Astrocyte (in vitro differentiated cells and primary cell): ENCODE results near the gene KCNH4. TPM values are rescaled to one million over a fixed set of nuclear protein-coding genes. Genes with fewer than 3 reads are reported as not detected.
"Not testable (repeated sequence)": the region's sequence is repeated elsewhere in the genome, so short reads cannot be mapped to it uniquely, and the experiment has no call there.

ENCODE experiments used
- DNase-seq: peaks from one replicate; pipeline ENCODE4 v3.0.0-alpha.2; 2010; ENCODE audit warnings: low read depth
- FAIRE-seq: peaks from 2 replicates; lab custom pipeline; 2011; peaks lifted over from hg19 to GRCh38; lab: Jason Lieb, UNC
- H2AFZ ChIP-seq: 2 replicates; pipeline ENCODE4 v1.6.0; 2012; ENCODE audit warnings: low read depth, low read length, inconsistent platforms
- H3K27ac ChIP-seq: 2 replicates; pipeline ENCODE4 v1.5.1; 2011; ENCODE audit warnings: low read depth, low read length, inconsistent platforms
- H3K27me3 ChIP-seq: 2 replicates; pipeline ENCODE4 v1.6.0; 2011; ENCODE audit warnings: low read length, inconsistent platforms; ENCODE audit not compliant: insufficient read depth
- H3K36me3 ChIP-seq: 2 replicates; pipeline ENCODE4 v1.5.1; 2011; ENCODE audit warnings: low read length, inconsistent platforms; ENCODE audit not compliant: insufficient read depth
- H3K4me1 ChIP-seq: 2 replicates; pipeline ENCODE4 v1.5.1; 2011; ENCODE audit warnings: low read length, inconsistent platforms; ENCODE audit not compliant: insufficient read depth
- H3K4me2 ChIP-seq: 2 replicates; pipeline ENCODE4 v1.6.0; 2012; ENCODE audit warnings: low read length, inconsistent platforms
- H3K4me3 ChIP-seq: 2 replicates; pipeline ENCODE4 v1.5.1; 2011; ENCODE audit warnings: low read depth, mild to moderate bottlenecking, low read length, inconsistent platforms; ENCODE audit not compliant: insufficient read depth
- H3K79me2 ChIP-seq: 2 replicates; pipeline ENCODE4 v1.6.0; 2012; ENCODE audit warnings: mild to moderate bottlenecking, low read length, inconsistent platforms; ENCODE audit not compliant: insufficient read depth
- H3K9ac ChIP-seq: 2 replicates; pipeline ENCODE4 v1.6.0; 2012; ENCODE audit warnings: mild to moderate bottlenecking, low read length, inconsistent platforms
- H3K9me3 ChIP-seq: 2 replicates; pipeline ENCODE4 v1.5.1; 2012; ENCODE audit warnings: low read depth, mild to moderate bottlenecking, low read length, inconsistent platforms; ENCODE audit not compliant: insufficient read depth
- H4K20me1 ChIP-seq: 2 replicates; pipeline ENCODE4 v1.6.0; 2012; ENCODE audit warnings: low read length, inconsistent platforms; ENCODE audit not compliant: insufficient read depth
- H3K27ac Mint-ChIP-seq: one replicate; pipeline ENCODE4 v1.8.0; 2021; ENCODE audit warnings: mild to moderate bottlenecking, mixed read lengths; ENCODE audit not compliant: unreplicated experiment
- H3K27me3 Mint-ChIP-seq: one replicate; pipeline ENCODE4 v1.8.0; 2021; ENCODE audit warnings: low read depth, mixed read lengths; ENCODE audit not compliant: unreplicated experiment
- H3K36me3 Mint-ChIP-seq: one replicate; pipeline ENCODE4 v1.8.0; 2021; ENCODE audit warnings: low read depth, mixed read lengths; ENCODE audit not compliant: unreplicated experiment
- H3K4me1 Mint-ChIP-seq: one replicate; pipeline ENCODE4 v1.8.0; 2021; ENCODE audit warnings: low read depth, mixed read lengths; ENCODE audit not compliant: unreplicated experiment
- H3K4me3 Mint-ChIP-seq: one replicate; pipeline ENCODE4 v1.8.0; 2021; ENCODE audit warnings: mild to moderate bottlenecking, moderate library complexity, mixed read lengths; ENCODE audit not compliant: unreplicated experiment
- H3K9me3 Mint-ChIP-seq: one replicate; pipeline ENCODE4 v1.8.0; 2021; ENCODE audit warnings: mild to moderate bottlenecking, mixed read lengths; ENCODE audit not compliant: unreplicated experiment
- EZH2 ChIP-seq: IDR thresholded peaks from 2 replicates; pipeline ENCODE4 v1.6.1; 2012; ENCODE audit warnings: mild to moderate bottlenecking, low read length, inconsistent platforms; ENCODE audit not compliant: insufficient read depth
- total RNA-seq: library from RNA; stranded (reverse); gene quantifications from 2 replicates; pipeline ENCODE4 v1.2.1, GENCODE V29; 2021
- TF ChIP-seq, protein P1 (sequence below): IDR thresholded peaks from 2 replicates; pipeline ENCODE4 v1.5.1; 2011; ENCODE audit warnings: low read depth, mild to moderate bottlenecking, inconsistent platforms, low read length, moderate library complexity; ENCODE audit not compliant: insufficient read depth

The KCNH4 gene
- total RNA-seq, 1 donor from 2014 or later = not detected

- Mint-ChIP-seq H3K4me3 (no peak overlapping the region), H3K27me3 (no peaks in the 10 kb centered on the region), H3K27ac (no peak overlapping the region), H3K36me3 (peaks cover 9% of the 10 kb centered on the region), H3K9me3 (no peaks in the 10 kb centered on the region), H3K4me1 (no peaks in the 10 kb centered on the region)
- DNase-seq (no peak), FAIRE-seq (no peak)
- Histone ChIP-seq H2AFZ (no peak overlapping the region), H3K79me2 (no peaks in the 10 kb centered on the region), H3K27me3 (no peaks in the 10 kb centered on the region), H3K9ac (no peak overlapping the region), H3K4me3 (no peak overlapping the region), H3K27ac (no peak overlapping the region), H4K20me1 (no peaks in the 10 kb centered on the region), H3K4me1 (no peaks in the 10 kb centered on the region), H3K36me3 (peaks cover 42% of the 10 kb centered on the region), H3K9me3 (no peaks in the 10 kb centered on the region), H3K4me2 (no peak overlapping the region)
- TF ChIP-seq EZH2 = no peak
- TF ChIP-seq, protein P1, sequence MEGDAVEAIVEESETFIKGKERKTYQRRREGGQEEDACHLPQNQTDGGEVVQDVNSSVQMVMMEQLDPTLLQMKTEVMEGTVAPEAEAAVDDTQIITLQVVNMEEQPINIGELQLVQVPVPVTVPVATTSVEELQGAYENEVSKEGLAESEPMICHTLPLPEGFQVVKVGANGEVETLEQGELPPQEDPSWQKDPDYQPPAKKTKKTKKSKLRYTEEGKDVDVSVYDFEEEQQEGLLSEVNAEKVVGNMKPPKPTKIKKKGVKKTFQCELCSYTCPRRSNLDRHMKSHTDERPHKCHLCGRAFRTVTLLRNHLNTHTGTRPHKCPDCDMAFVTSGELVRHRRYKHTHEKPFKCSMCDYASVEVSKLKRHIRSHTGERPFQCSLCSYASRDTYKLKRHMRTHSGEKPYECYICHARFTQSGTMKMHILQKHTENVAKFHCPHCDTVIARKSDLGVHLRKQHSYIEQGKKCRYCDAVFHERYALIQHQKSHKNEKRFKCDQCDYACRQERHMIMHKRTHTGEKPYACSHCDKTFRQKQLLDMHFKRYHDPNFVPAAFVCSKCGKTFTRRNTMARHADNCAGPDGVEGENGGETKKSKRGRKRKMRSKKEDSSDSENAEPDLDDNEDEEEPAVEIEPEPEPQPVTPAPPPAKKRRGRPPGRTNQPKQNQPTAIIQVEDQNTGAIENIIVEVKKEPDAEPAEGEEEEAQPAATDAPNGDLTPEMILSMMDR = no peak
These were observed 31.4 kb upstream of the KCNH4 start for GRCh38 chr17:42212382-42212781.

DNA sequence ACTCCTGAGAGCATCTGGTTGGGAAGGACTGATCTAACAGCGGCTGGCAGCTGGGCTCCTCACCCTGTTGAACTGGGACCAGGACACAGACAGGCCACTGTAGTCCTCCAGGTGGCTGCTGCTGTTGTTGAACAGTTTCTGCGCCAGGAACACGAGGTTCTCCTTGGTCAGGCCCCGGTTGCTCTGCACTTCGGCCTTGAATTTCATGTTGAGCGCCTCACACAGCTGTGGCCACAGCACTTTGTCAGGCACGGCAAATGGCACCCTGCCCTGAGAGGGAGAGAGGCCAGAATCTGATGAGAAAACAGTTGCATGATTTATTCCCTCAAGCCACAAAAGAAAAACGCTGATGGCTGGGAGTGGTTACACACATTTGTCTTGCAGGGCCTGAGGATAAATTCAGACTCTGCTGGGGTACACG lies 31.0 kb upstream of the KCNH4 start:
- peak; percentile 41 for DNase-seq
- H3K4me1 ChIP-seq, H3K27me3 ChIP-seq, H3K9me3 Mint-ChIP-seq, H3K27me3 Mint-ChIP-seq, H3K4me3 Mint-ChIP-seq, H2AFZ ChIP-seq, FAIRE-seq, H3K9me3 ChIP-seq, H4K20me1 ChIP-seq, H3K4me3 ChIP-seq, H3K36me3 Mint-ChIP-seq, H3K27ac ChIP-seq, H3K79me2 ChIP-seq, H3K4me1 Mint-ChIP-seq, H3K9ac ChIP-seq, H3K27ac Mint-ChIP-seq, H3K4me2 ChIP-seq: not testable (repeated sequence)
- peaks cover 41% of the 10 kb centered on the region for H3K36me3 ChIP-seq

DNA sequence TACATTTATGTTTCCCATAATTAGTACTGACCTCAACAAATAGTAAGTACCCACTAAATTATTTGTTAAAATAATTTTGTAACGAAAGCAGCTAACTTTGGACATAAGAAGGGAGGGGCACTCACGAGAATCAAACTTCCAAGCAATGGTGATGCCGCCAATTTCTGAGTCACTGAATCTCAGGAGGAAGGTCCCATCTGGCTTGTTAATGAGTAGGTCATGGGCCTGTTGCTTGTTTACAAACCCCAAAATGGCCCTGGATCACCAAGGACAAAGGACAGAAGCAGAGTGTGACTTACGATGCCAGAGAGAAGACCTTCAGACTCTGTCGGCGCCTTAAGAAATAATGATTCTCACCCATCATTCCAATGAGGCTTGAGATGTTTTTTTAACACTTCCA lies 29.1 kb upstream of the KCNH4 start:
- Histone ChIP-seq H3K27me3 (no peaks in the 10 kb centered on the region), H3K4me2 (no peak overlapping the region), H2AFZ (no peak overlapping the region), H3K4me3 (no peak overlapping the region), H3K9me3 (no peaks in the 10 kb centered on the region), H3K79me2 (no peaks in the 10 kb centered on the region), H3K9ac (no peak overlapping the region), H3K36me3 (peaks cover 36% of the 10 kb centered on the region), H3K4me1 (no peaks in the 10 kb centered on the region), H4K20me1 (no peaks in the 10 kb centered on the region), H3K27ac (no peak overlapping the region)
- Mint-ChIP-seq H3K27ac (no peak overlapping the region), H3K27me3 (no peaks in the 10 kb centered on the region), H3K36me3 (peaks cover 9% of the 10 kb centered on the region), H3K4me1 (no peaks in the 10 kb centered on the region), H3K4me3 (no peak overlapping the region), H3K9me3 (no peaks in the 10 kb centered on the region)
- TF ChIP-seq EZH2 = no peak
- TF ChIP-seq, protein P1 = no peak
- no peak for DNase-seq
- no peak for FAIRE-seq

DNA sequence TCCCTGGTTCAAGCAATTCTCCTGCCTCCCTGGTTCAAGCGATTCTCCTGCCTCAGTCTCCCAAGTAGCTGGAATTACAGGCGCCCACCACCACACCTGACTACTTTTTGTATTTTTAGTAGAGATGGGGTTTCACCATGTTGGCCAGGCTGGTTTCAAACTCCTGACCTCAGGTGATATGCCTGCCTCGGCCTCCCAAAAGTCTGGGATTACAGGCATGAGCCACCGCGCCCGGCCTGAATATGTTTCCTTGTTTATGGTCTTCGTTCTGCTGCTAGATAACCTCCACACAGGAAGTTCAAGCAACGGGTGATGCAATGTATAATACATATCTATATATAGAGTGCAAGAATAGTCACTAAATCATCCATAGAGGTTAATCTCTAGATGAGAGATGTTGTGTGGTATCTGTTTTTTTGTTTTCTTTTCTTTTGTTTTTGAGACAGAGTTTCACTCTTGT lies 25.2 kb upstream of the KCNH4 start:
- H2AFZ ChIP-seq, H3K4me2 ChIP-seq, H3K27me3 ChIP-seq, H3K9me3 ChIP-seq, H3K4me1 Mint-ChIP-seq, FAIRE-seq, H3K4me1 ChIP-seq, H3K27me3 Mint-ChIP-seq, H3K4me3 Mint-ChIP-seq, H3K27ac Mint-ChIP-seq, H3K9ac ChIP-seq, DNase-seq, H3K4me3 ChIP-seq, H3K27ac ChIP-seq, H3K79me2 ChIP-seq, H3K9me3 Mint-ChIP-seq: not testable (repeated sequence)
- H3K36me3 ChIP-seq = peaks cover 29% of the 10 kb centered on the region
- H3K36me3 Mint-ChIP-seq = peaks cover 17% of the 10 kb centered on the region
- peaks cover 11% of the 10 kb centered on the region for H4K20me1 ChIP-seq
